ENCODE measurements around the gene PHYH.
"Not testable (repeated sequence)": the region's sequence is repeated elsewhere in the genome, so short reads cannot be mapped to it uniquely, and the experiment has no call there.

Gene PHYH

DNA sequence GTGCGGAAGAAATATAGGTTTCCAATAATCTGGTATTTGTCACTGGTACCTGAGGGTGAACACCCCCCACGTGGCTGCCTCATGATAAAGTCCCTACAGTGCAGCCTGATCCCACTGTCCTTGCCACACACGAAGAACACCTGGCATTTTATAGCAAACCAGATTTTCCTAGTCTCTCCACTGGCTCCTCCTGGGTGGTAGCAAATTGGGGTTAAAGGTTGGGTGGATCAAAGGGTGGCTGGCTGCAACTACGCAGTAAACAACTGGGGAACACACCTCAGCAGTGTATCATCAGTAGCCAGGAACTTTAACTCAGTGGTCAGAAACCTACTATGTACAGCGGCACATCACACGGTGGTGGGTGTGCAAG lies 37.9 kb upstream of the PHYH start:
- no peaks in the 10 kb centered on the region for H3K9me3 ChIP-seq (ENCODE audit: control insufficient read depth in 1 of 2, low read length in 2 of 2)
- H3K36me3 ChIP-seq (ENCODE audit: control insufficient read depth in 1 of 2, insufficient read depth in 2 of 2, low read length in 2 of 2): peaks cover 20 to 23% of the 10 kb centered on the region in 2 donors
- peak overlapping the region in 1 of 2 donors; percentile 3 for H3K9ac ChIP-seq (ENCODE audit: low read depth in 1 of 2, low read length in 2 of 2)
- peak overlapping the region; percentile 4 for H3K4me3 ChIP-seq (ENCODE audit: low read depth in 1 of 2, low read length in 2 of 2)
- H3K4me1 ChIP-seq (ENCODE audit: control insufficient read depth in 1 of 2, insufficient read depth in 2 of 2, low read length in 2 of 2): peaks cover 19 to 20% of the 10 kb centered on the region in 2 donors
- H3K27me3 ChIP-seq (ENCODE audit: control insufficient read depth in 1 of 2, insufficient read depth in 2 of 2, low read length in 2 of 2): no peaks in the 10 kb centered on the region
- H3K27ac ChIP-seq (ENCODE audit: low read depth, low read length): no peak overlapping the region

DNA sequence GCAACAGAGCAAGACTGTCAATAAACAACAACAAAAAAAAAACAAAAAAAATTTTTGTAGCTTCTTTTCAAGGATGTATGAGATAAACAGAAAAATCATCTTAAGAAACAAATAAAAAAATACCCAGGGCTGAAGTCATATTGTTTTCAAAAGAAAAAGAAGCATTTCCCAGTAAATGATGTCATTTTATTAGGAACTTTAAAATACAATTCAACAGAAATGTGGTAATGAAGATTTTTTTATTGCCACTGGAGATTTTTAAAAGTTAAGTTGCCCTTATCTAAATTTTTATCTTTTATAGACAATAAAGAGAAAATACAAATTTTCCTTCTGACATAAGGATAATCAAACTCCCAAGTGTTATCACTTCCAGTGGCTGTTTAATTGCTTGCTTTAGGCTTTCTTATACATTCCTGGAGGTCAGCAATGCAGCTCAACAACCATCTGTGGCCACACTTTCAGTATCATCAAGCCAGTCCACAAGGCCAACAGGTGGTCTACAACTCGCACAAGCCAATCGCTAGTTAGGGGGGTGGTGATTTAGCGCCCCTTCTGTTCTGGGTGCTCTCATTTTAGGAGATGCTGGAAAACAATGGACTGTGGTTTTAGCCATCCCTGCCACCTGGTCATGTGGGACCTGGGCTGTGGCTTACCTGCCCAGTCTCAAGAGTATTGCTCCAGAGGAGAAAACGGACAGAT lies 37.4 kb upstream of the PHYH start:
- Histone ChIP-seq H3K4me3 (ENCODE audit: low read depth in 1 of 2, low read length in 2 of 2) (peak overlapping the region; percentile 4), H3K27me3 (ENCODE audit: control insufficient read depth in 1 of 2, insufficient read depth in 2 of 2, low read length in 2 of 2) (no peaks in the 10 kb centered on the region), H3K9ac (ENCODE audit: low read depth in 1 of 2, low read length in 2 of 2) (no peak overlapping the region), H3K36me3 (ENCODE audit: control insufficient read depth in 1 of 2, insufficient read depth in 2 of 2, low read length in 2 of 2) (peaks cover 21 to 27% of the 10 kb centered on the region in 2 donors), H3K27ac (ENCODE audit: low read depth, low read length) (peak overlapping the region; percentile 11), H3K4me1 (ENCODE audit: control insufficient read depth in 1 of 2, insufficient read depth in 2 of 2, low read length in 2 of 2) (peaks cover 19 to 20% of the 10 kb centered on the region in 2 donors), H3K9me3 (ENCODE audit: control insufficient read depth in 1 of 2, low read length in 2 of 2) (no peaks in the 10 kb centered on the region)

DNA sequence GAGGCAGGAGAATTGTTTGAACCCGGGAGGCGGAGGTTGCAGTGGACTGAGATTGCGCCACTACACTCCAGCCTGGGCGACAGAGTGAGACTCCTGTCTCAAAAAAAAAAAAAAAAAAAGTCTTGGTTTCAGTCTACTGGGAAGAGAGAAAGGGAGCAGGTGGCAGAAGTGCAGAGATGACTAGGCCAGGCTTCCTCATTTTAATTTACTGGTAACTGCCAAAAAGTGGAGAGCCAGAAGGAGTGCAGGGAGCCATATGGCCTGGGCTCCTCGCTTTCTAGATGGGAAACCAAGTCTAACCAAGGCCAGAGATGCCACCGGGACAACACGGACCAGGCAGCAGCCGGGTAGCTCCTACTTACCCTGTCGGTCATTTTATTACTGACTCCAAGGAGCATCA lies 36.0 kb upstream of the PHYH start:
- Histone ChIP-seq H3K27ac (ENCODE audit: low read depth, low read length) (no peak overlapping the region), H3K4me1 (ENCODE audit: control insufficient read depth in 1 of 2, insufficient read depth in 2 of 2, low read length in 2 of 2) (peaks cover 19 to 20% of the 10 kb centered on the region in 2 donors), H3K36me3 (ENCODE audit: control insufficient read depth in 1 of 2, insufficient read depth in 2 of 2, low read length in 2 of 2) (peaks cover 29 to 37% of the 10 kb centered on the region in 2 donors), H3K27me3 (ENCODE audit: control insufficient read depth in 1 of 2, insufficient read depth in 2 of 2, low read length in 2 of 2) (no peaks in the 10 kb centered on the region), H3K4me3 (ENCODE audit: low read depth in 1 of 2, low read length in 2 of 2) (no peak overlapping the region), H3K9ac (ENCODE audit: low read depth in 1 of 2, low read length in 2 of 2) (no peak overlapping the region), H3K9me3 (ENCODE audit: control insufficient read depth in 1 of 2, low read length in 2 of 2) (no peaks in the 10 kb centered on the region)

DNA sequence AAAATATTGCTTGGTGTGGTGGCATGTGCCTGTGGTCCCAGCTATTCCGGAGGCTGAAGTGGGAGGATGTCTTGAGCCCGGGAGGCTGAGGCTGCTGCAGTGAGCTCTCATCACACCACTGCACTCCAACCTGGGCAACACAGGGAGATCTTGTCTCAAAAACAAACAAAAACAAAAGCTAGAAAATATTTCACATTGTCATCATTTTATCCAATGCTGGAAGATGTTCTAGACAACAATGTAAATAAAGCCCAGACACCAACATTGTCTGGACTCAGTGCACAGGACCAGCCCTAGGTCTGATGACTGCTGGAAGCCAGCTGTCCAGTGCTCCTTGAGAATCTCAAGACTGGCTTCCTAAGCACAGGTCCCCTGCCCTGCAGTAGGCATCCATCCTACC lies 34.7 kb upstream of the PHYH start:
- no peaks in the 10 kb centered on the region for H3K27me3 ChIP-seq (ENCODE audit: control insufficient read depth in 1 of 2, insufficient read depth in 2 of 2, low read length in 2 of 2)
- H3K36me3 ChIP-seq (ENCODE audit: control insufficient read depth in 1 of 2, insufficient read depth in 2 of 2, low read length in 2 of 2): peaks cover 37 to 47% of the 10 kb centered on the region in 2 donors
- no peak overlapping the region for H3K27ac ChIP-seq (ENCODE audit: low read depth, low read length)

DNA sequence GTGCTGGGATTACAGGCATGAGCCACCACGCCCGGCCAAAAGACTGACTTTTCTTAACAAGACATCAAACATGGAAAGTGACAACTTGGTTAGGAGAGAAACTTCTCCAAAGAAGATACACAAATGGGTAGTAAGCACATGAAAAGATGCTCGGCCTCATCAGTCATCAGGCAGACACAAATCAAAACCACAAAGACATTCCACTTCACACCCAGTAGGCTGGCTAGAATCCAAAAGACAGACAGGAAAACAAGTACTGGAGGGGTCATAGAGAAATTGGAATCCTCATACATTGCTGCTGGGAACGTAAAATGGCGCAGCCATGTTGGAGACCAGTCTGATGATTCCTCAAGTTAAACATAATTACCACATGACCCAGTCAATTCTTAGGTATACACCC lies 31.8 kb upstream of the PHYH start:
- no peaks in the 10 kb centered on the region for H3K4me1 ChIP-seq (ENCODE audit: control insufficient read depth in 1 of 2, insufficient read depth in 2 of 2, low read length in 2 of 2)
- H3K9ac ChIP-seq (ENCODE audit: low read depth in 1 of 2, low read length in 2 of 2): no peak overlapping the region
- H3K9me3 ChIP-seq (ENCODE audit: control insufficient read depth in 1 of 2, low read length in 2 of 2): no peaks in the 10 kb centered on the region
- H3K27me3 ChIP-seq (ENCODE audit: control insufficient read depth in 1 of 2, insufficient read depth in 2 of 2, low read length in 2 of 2): no peaks in the 10 kb centered on the region
- H3K4me3 ChIP-seq (ENCODE audit: low read depth in 1 of 2, low read length in 2 of 2): no peak overlapping the region
- peaks cover 37 to 69% of the 10 kb centered on the region in 2 donors for H3K36me3 ChIP-seq (ENCODE audit: control insufficient read depth in 1 of 2, insufficient read depth in 2 of 2, low read length in 2 of 2)
- H3K27ac ChIP-seq (ENCODE audit: low read depth, low read length): no peak overlapping the region

More for the DNA sequence above, 34.7 kb upstream of the PHYH start:
- Histone ChIP-seq H3K4me3 (ENCODE audit: low read depth in 1 of 2, low read length in 2 of 2) (no peak overlapping the region), H3K4me1 (ENCODE audit: control insufficient read depth in 1 of 2, insufficient read depth in 2 of 2, low read length in 2 of 2) (peaks cover 18 to 19% of the 10 kb centered on the region in 2 donors), H3K9ac (ENCODE audit: low read depth in 1 of 2, low read length in 2 of 2) (no peak overlapping the region), H3K9me3 (ENCODE audit: control insufficient read depth in 1 of 2, low read length in 2 of 2) (no peaks in the 10 kb centered on the region)

DNA sequence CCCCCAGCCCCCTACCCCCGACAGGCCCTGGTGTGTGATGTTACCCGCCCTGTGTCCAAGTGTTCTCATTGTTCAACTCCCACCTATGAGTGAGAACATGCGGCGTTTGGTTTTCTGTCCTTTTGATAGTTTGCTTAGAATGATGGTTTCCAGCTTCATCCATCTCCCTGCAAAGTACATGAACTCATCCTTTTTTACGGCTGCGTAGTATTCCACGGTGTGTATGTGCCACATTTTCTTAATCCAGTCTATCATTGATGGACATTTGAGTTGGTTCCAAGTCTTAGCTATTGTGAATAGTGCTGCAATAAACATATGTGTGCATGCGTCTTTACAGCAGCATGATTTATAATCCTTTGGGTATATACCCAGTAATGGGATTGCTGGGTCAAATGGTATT lies 31.1 kb upstream of the PHYH start:
- not testable (repeated sequence) for H3K27me3 ChIP-seq (ENCODE audit: control insufficient read depth in 1 of 2, insufficient read depth in 2 of 2, low read length in 2 of 2)
- H3K36me3 ChIP-seq (ENCODE audit: control insufficient read depth in 1 of 2, insufficient read depth in 2 of 2, low read length in 2 of 2): peaks cover 33 to 70% of the 10 kb centered on the region in 2 donors

DNA sequence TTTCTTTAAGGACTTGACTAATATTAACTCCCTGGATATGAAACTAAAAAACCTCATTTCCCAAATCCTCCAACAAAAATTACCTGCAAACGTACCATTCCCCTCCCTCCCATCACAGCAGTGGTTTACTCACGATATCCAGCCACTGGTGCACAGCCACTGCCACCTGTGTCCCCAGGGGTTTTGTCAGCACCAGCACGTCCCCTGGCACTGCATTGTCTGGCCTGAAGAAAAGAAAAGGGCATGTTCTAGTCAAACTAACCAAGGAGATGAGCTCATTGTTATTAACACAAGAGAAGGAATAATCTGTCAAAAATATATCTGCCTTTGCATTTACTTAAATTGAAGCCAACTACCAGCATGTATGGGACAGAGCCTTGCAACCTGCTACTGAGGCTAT lies 29.7 kb upstream of the PHYH start:
- Histone ChIP-seq H3K27ac (ENCODE audit: low read depth, low read length) (no peak overlapping the region), H3K4me1 (ENCODE audit: control insufficient read depth in 1 of 2, insufficient read depth in 2 of 2, low read length in 2 of 2) (no peaks in the 10 kb centered on the region), H3K9me3 (ENCODE audit: control insufficient read depth in 1 of 2, low read length in 2 of 2) (no peaks in the 10 kb centered on the region), H3K9ac (ENCODE audit: low read depth in 1 of 2, low read length in 2 of 2) (no peak overlapping the region), H3K27me3 (ENCODE audit: control insufficient read depth in 1 of 2, insufficient read depth in 2 of 2, low read length in 2 of 2) (no peaks in the 10 kb centered on the region), H3K4me3 (ENCODE audit: low read depth in 1 of 2, low read length in 2 of 2) (no peak overlapping the region), H3K36me3 (ENCODE audit: control insufficient read depth in 1 of 2, insufficient read depth in 2 of 2, low read length in 2 of 2) (peaks cover 28 to 73% of the 10 kb centered on the region in 2 donors)

More for the DNA sequence above, 31.1 kb upstream of the PHYH start:
- H3K4me1 ChIP-seq (ENCODE audit: control insufficient read depth in 1 of 2, insufficient read depth in 2 of 2, low read length in 2 of 2); H3K9me3 ChIP-seq (ENCODE audit: control insufficient read depth in 1 of 2, low read length in 2 of 2); H3K4me3 ChIP-seq (ENCODE audit: low read depth in 1 of 2, low read length in 2 of 2); H3K9ac ChIP-seq (ENCODE audit: low read depth in 1 of 2, low read length in 2 of 2); H3K27ac ChIP-seq (ENCODE audit: low read depth, low read length): not testable (repeated sequence)

DNA sequence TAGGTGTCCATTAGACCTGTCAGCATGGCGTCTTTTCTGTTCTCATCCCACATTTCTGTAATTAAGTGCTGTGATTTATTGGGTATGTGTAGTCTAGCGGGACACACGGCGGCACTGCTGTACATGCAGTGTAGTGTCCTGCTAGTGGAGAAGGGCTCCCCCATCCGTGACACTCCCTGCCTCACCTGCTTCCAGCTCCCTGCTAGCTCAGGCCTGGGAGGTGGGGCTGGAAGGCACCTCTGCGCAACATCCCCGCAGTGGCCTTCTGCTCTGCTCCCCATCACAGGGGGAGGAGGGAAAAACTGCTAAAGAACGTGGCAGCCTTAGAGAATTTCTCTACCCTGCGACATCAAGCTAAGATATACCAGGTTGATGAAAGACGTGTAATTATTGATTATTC lies 28.7 kb upstream of the PHYH start:
- Histone ChIP-seq H3K36me3 (ENCODE audit: control insufficient read depth in 1 of 2, insufficient read depth in 2 of 2, low read length in 2 of 2) (peaks cover 24 to 70% of the 10 kb centered on the region in 2 donors), H3K27me3 (ENCODE audit: control insufficient read depth in 1 of 2, insufficient read depth in 2 of 2, low read length in 2 of 2) (no peaks in the 10 kb centered on the region)

DNA sequence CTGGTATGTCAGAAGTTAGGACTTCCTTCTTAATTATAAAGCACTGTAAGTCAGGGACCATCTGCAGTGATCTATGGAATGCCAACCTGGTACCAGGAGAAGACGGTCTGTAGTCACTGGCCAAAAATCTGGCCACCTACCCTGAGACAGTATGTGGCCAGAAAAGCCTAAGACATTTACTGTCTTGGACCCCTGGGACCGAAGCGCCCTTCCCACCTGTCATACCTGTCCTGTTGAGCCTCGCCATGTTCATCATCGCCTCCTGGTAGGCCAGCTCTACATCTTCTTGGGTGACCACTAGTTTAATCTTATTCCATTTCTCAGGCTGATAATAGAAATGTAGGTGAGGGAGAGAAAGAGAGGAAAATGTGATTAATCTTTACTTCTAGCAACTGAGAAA lies 28.3 kb upstream of the PHYH start:
- H3K27ac ChIP-seq (ENCODE audit: low read depth, low read length): no peak overlapping the region
- no peaks in the 10 kb centered on the region for H3K27me3 ChIP-seq (ENCODE audit: control insufficient read depth in 1 of 2, insufficient read depth in 2 of 2, low read length in 2 of 2)
- H3K9me3 ChIP-seq (ENCODE audit: control insufficient read depth in 1 of 2, low read length in 2 of 2): no peaks in the 10 kb centered on the region
- H3K4me1 ChIP-seq (ENCODE audit: control insufficient read depth in 1 of 2, insufficient read depth in 2 of 2, low read length in 2 of 2): no peaks in the 10 kb centered on the region
- H3K36me3 ChIP-seq (ENCODE audit: control insufficient read depth in 1 of 2, insufficient read depth in 2 of 2, low read length in 2 of 2): peaks cover 24 to 71% of the 10 kb centered on the region in 2 donors
- H3K4me3 ChIP-seq (ENCODE audit: low read depth in 1 of 2, low read length in 2 of 2): no peak overlapping the region
- no peak overlapping the region for H3K9ac ChIP-seq (ENCODE audit: low read depth in 1 of 2, low read length in 2 of 2)

More for the DNA sequence above, 28.7 kb upstream of the PHYH start:
- Histone ChIP-seq H3K4me1 (ENCODE audit: control insufficient read depth in 1 of 2, insufficient read depth in 2 of 2, low read length in 2 of 2) (no peaks in the 10 kb centered on the region), H3K4me3 (ENCODE audit: low read depth in 1 of 2, low read length in 2 of 2) (no peak overlapping the region), H3K9ac (ENCODE audit: low read depth in 1 of 2, low read length in 2 of 2) (no peak overlapping the region), H3K27ac (ENCODE audit: low read depth, low read length) (no peak overlapping the region), H3K9me3 (ENCODE audit: control insufficient read depth in 1 of 2, low read length in 2 of 2) (no peaks in the 10 kb centered on the region)

DNA sequence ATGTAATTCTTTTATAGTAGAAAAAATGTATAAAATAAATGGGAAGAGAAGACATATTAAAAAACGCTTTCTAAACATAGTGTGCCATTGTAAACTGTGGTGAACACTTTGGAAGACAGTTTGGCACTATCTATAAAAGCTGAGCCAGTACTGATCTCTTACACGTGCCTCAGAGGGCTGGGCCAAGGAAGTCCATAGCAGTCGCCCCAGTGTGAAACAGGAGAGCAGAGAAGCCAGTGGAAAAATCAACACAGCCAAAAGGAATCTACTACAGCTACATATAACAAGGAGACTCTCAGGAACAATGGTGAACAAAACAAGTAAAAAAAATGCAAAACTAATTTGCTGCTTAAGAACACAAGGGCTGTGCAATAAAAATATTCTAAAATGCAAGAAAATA lies 27.7 kb upstream of the PHYH start:
- H3K9me3 ChIP-seq (ENCODE audit: control insufficient read depth in 1 of 2, low read length in 2 of 2): no peaks in the 10 kb centered on the region
- H3K9ac ChIP-seq (ENCODE audit: low read depth in 1 of 2, low read length in 2 of 2): no peak overlapping the region
- no peak overlapping the region for H3K4me3 ChIP-seq (ENCODE audit: low read depth in 1 of 2, low read length in 2 of 2)
- H3K36me3 ChIP-seq (ENCODE audit: control insufficient read depth in 1 of 2, insufficient read depth in 2 of 2, low read length in 2 of 2): peaks cover 24 to 73% of the 10 kb centered on the region in 2 donors
- no peaks in the 10 kb centered on the region for H3K27me3 ChIP-seq (ENCODE audit: control insufficient read depth in 1 of 2, insufficient read depth in 2 of 2, low read length in 2 of 2)
- no peaks in the 10 kb centered on the region for H3K4me1 ChIP-seq (ENCODE audit: control insufficient read depth in 1 of 2, insufficient read depth in 2 of 2, low read length in 2 of 2)
- H3K27ac ChIP-seq (ENCODE audit: low read depth, low read length): no peak overlapping the region

All from duodenal mucosa (tissue), 2 donors.